ENCODE results near the gene LHX3. TPM values are rescaled to one million over a fixed set of nuclear protein-coding genes. Genes with fewer than 3 reads are reported as not detected.

Gene LHX3
- total RNA-seq, 1 donor from 2014 or later: not detected

DNA sequence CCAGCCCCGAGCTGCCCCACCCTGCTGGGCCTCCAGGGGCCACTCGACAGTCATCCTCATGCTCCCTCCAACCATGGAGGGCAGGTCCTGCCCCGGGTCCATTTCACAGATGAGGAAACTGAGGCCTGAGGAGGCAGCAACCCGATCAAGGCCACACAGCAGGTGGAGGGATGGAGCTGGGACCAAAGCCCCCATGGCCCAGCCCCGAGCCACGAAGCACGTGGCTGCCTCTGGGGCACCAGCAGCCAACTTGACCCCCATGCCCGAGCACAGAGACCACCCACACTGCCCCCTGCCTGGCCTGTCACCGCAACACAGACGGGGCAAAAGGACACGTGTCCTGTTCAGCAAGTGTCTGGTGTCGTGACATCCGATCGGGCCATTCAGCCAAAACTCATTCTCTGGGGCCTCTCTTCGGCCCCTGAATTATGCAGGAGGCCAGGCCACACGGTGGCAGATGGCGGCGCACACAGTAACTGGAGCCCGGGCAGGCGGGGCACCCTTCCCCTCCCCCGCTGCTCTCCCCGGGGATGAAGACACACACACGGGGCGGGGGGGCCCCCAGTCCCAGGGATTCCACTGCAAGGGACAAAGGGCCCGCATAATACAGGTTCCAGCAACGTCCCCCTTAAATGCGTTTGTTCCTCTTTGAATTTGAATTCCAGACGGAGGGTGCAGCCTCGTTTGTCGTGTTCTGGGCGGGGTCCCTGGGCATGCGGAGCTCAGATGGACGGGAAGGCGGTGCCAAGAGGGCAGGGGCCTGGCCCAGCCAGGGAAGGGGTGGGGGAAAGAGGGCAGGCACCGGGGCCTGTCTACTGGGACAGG, 56.8 kb downstream of the LHX3 start:
- DNase-seq (ENCODE audit: low spot score in 2 of 2) (no peak), FAIRE-seq (no peak)

DNA sequence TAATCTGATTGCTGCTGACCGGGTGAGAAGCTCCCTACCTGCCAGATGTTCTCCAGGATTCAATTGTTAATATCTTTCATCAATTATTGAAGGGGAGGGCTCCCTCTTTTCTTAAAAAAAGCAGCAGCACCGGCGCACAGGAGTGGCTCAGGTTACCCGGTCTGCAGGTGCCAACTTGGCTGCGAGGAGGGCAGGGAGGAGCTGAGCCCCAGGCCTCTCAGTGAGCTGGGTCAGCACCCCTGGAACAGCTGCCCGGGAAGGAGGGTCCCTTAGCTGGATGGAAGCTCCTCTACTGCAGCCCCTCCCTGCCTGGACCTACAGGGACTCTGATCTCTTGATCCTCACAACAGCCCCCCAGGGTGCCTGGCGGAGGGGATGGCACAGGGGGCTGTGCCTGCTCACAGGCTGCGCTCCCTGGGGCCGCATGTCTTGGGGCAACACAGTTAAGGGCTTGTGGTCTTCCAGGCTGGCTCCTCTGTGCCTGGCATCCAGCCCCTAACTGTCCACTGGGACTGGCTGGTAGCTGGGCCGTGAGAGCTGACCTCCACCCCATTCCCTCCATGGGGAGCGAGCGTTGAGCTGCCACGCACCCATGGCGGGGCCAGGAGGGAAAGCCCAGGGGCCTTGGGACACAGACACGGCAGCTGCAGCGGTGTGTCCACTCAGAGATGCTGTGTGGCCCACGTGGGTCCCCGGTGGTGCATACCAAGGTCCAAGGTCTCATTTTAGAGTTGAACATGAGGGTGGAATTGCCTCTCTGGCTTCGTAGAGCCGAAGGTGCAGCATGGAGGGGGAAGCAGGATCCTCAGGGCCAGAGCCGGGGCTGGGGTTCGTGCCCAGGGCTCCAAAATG, 57.7 kb downstream of the LHX3 start:
- DNase-seq (ENCODE audit: low spot score in 2 of 2): no peak
- FAIRE-seq: no peak

Other genes with a start within 250 kb of the LHX3 start
- gene UBAC1, start 243.8 kb downstream of the LHX3 start, total RNA-seq: 35.5 TPM
- gene NACC2, start 109.8 kb downstream of the LHX3 start, total RNA-seq: 3.7 TPM
- gene TMEM250, start 86.3 kb downstream of the LHX3 start, total RNA-seq: 26.9 TPM
- gene QSOX2, start 40.7 kb upstream of the LHX3 start, total RNA-seq: 8.2 TPM
- 0.41 TPM for gene CCDC187, start 99.0 kb upstream of the LHX3 start, total RNA-seq
- 71.7 TPM for gene GPSM1, start 122.4 kb upstream of the LHX3 start, total RNA-seq
- gene DNLZ, start 158.6 kb upstream of the LHX3 start, total RNA-seq: 9.0 TPM
- gene CARD9, start 168.5 kb upstream of the LHX3 start, total RNA-seq: 0.41 TPM
- 5.7 TPM for gene SNAPC4, start 195.0 kb upstream of the LHX3 start, total RNA-seq
- gene ENTR1, start 205.5 kb upstream of the LHX3 start, total RNA-seq: 20.0 TPM
- 26.1 TPM for gene PMPCA, start 205.5 kb upstream of the LHX3 start, total RNA-seq
- gene INPP5E, start 234.7 kb upstream of the LHX3 start, total RNA-seq: 10.2 TPM